ENCODE results near the gene PRPF31.
"Not testable (repeated sequence)": the region's sequence is repeated elsewhere in the genome, so short reads cannot be mapped to it uniquely, and the experiment has no call there.

DNA sequence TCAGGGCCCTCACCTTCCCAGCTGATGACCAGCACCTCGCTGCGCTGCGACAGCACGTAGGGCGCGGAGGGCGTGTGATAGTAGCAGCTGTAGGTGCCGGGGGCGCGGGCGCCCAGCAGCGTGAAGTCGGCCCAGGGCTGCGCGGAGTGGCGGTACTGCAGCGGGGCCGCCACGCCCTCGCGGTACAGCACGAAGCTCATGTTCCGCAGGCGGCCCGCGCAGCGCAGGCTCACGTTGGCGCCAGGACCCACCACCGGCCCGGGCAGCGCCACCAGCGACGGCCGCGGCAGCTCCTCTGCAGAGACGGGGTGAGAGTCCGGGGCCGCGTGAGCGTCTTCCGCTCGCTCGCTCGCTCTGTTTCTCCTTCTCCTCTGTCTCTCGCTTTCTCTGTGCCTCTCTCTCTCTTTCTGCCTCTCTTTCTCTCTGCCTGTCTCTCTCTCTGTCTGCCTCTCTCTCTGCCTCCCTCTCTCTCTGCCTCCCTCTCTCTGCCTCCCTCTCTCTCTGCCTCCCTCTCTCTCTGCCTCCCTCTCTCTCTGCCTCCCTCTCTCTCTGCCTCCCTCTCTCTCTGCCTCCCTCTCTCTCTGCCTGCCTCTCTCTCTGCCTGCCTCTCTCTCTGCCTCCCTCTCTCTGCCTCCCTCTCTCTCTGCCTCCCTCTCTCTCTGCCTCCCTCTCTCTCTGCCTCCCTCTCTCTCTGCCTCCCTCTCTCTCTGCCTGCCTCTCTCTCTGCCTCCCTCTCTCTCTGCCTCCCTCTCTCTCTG lies 19.5 kb upstream of the PRPF31 start:
- not testable (repeated sequence) for TF ChIP-seq ARHGAP35 (IDR thresholded peaks at IDR 0.05; ENCODE audit: partially characterized antibody); FOSL1 (tag; conservative IDR thresholded peaks at IDR 0.05); POLR2A (conservative IDR thresholded peaks at IDR 0.05); NFRKB (IDR thresholded peaks at IDR 0.05; ENCODE audit: low read depth)
- TF ChIP-seq, protein P1, sequence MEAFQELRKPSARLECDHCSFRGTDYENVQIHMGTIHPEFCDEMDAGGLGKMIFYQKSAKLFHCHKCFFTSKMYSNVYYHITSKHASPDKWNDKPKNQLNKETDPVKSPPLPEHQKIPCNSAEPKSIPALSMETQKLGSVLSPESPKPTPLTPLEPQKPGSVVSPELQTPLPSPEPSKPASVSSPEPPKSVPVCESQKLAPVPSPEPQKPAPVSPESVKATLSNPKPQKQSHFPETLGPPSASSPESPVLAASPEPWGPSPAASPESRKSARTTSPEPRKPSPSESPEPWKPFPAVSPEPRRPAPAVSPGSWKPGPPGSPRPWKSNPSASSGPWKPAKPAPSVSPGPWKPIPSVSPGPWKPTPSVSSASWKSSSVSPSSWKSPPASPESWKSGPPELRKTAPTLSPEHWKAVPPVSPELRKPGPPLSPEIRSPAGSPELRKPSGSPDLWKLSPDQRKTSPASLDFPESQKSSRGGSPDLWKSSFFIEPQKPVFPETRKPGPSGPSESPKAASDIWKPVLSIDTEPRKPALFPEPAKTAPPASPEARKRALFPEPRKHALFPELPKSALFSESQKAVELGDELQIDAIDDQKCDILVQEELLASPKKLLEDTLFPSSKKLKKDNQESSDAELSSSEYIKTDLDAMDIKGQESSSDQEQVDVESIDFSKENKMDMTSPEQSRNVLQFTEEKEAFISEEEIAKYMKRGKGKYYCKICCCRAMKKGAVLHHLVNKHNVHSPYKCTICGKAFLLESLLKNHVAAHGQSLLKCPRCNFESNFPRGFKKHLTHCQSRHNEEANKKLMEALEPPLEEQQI (IDR thresholded peaks at IDR 0.05), result not testable (repeated sequence)
- TF ChIP-seq, protein P2, sequence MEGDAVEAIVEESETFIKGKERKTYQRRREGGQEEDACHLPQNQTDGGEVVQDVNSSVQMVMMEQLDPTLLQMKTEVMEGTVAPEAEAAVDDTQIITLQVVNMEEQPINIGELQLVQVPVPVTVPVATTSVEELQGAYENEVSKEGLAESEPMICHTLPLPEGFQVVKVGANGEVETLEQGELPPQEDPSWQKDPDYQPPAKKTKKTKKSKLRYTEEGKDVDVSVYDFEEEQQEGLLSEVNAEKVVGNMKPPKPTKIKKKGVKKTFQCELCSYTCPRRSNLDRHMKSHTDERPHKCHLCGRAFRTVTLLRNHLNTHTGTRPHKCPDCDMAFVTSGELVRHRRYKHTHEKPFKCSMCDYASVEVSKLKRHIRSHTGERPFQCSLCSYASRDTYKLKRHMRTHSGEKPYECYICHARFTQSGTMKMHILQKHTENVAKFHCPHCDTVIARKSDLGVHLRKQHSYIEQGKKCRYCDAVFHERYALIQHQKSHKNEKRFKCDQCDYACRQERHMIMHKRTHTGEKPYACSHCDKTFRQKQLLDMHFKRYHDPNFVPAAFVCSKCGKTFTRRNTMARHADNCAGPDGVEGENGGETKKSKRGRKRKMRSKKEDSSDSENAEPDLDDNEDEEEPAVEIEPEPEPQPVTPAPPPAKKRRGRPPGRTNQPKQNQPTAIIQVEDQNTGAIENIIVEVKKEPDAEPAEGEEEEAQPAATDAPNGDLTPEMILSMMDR (IDR thresholded peaks at IDR 0.05 in 2 of 3, conservative IDR thresholded peaks at IDR 0.05 in 1 of 3; ENCODE audit: insufficient read depth in 2 of 3, low read depth in 1 of 3, low read length in 3 of 3), result not testable (repeated sequence)
